Activated naive CD8-positive, alpha-beta T cell (primary cell): Measurements from ENCODE around the gene SEZ6L2.
A peak's percentile ranks its signal among the peaks of the same experiment; 100 is the strongest.
"Not testable (repeated sequence)": the region's sequence is repeated elsewhere in the genome, so short reads cannot be mapped to it uniquely, and the experiment has no call there.

Experiments used
- H3K27ac Mint-ChIP-seq: one replicate; pipeline ENCODE4 v1.8.0; 2021; ENCODE audit warnings: mixed read lengths
- H3K27me3 Mint-ChIP-seq: one replicate; pipeline ENCODE4 v1.8.0; 2021; ENCODE audit warnings: mixed read lengths
- H3K36me3 Mint-ChIP-seq: one replicate; pipeline ENCODE4 v1.8.0; 2021; ENCODE audit warnings: mixed read lengths
- H3K4me1 Mint-ChIP-seq: one replicate; pipeline ENCODE4 v1.8.0; 2021; ENCODE audit warnings: low read depth, mixed read lengths
- H3K4me3 Mint-ChIP-seq: one replicate; pipeline ENCODE4 v1.8.0; 2021; ENCODE audit warnings: mild to moderate bottlenecking, mixed read lengths
- H3K9me3 Mint-ChIP-seq: one replicate; pipeline ENCODE4 v1.8.0; 2021; ENCODE audit warnings: low read depth, mixed read lengths

Gene SEZ6L2

GRCh38 chr16:29837841-29838240, 61.5 kb downstream of the SEZ6L2 start:
- H3K4me1 Mint-ChIP-seq, result peaks cover 2% of the 10 kb centered on the region
- H3K27me3 Mint-ChIP-seq, result no peaks in the 10 kb centered on the region
- no peaks in the 10 kb centered on the region for H3K36me3 Mint-ChIP-seq
- no peak overlapping the region for H3K27ac Mint-ChIP-seq
- no peaks in the 10 kb centered on the region for H3K9me3 Mint-ChIP-seq
- H3K4me3 Mint-ChIP-seq, result no peak overlapping the region

- H3K27ac Mint-ChIP-seq, result no peak overlapping the region
- H3K4me1 Mint-ChIP-seq, result peaks cover 6% of the 10 kb centered on the region
- H3K9me3 Mint-ChIP-seq, result no peaks in the 10 kb centered on the region
- no peak overlapping the region for H3K4me3 Mint-ChIP-seq
- H3K36me3 Mint-ChIP-seq, result peaks cover 3% of the 10 kb centered on the region
- H3K27me3 Mint-ChIP-seq, result no peaks in the 10 kb centered on the region
Measured at GRCh38 chr16:29836623-29837022, 62.7 kb downstream of the SEZ6L2 start.

- H3K4me1 Mint-ChIP-seq, result peaks cover 6% of the 10 kb centered on the region
- peak overlapping the region; percentile 34 for H3K27ac Mint-ChIP-seq
- H3K36me3 Mint-ChIP-seq, result peaks cover 3% of the 10 kb centered on the region
- H3K9me3 Mint-ChIP-seq, result no peaks in the 10 kb centered on the region
- no peaks in the 10 kb centered on the region for H3K27me3 Mint-ChIP-seq
- H3K4me3 Mint-ChIP-seq, result no peak overlapping the region
Measured at GRCh38 chr16:29835926-29836325, 63.4 kb downstream of the SEZ6L2 start.

- Mint-ChIP-seq H3K4me3 (no peak overlapping the region), H3K4me1 (peaks cover 18% of the 10 kb centered on the region), H3K36me3 (peaks cover 3% of the 10 kb centered on the region), H3K27me3 (no peaks in the 10 kb centered on the region), H3K9me3 (no peaks in the 10 kb centered on the region), H3K27ac (peak overlapping the region; percentile 41)
Measured at GRCh38 chr16:29834079-29834478, 65.3 kb downstream of the SEZ6L2 start.

- not testable (repeated sequence) for H3K4me3 Mint-ChIP-seq, H3K27ac Mint-ChIP-seq, H3K27me3 Mint-ChIP-seq, H3K36me3 Mint-ChIP-seq, H3K9me3 Mint-ChIP-seq
- H3K4me1 Mint-ChIP-seq, result peaks cover 24% of the 10 kb centered on the region
Measured at GRCh38 chr16:29833219-29833618, 66.1 kb downstream of the SEZ6L2 start.

- Mint-ChIP-seq H3K4me1 (peaks cover 37% of the 10 kb centered on the region), H3K36me3 (peaks cover 3% of the 10 kb centered on the region), H3K27ac (no peak overlapping the region), H3K27me3 (no peaks in the 10 kb centered on the region), H3K9me3 (no peaks in the 10 kb centered on the region), H3K4me3 (no peak overlapping the region)
Measured at GRCh38 chr16:29831490-29831889, 67.9 kb downstream of the SEZ6L2 start.

- no peaks in the 10 kb centered on the region for H3K9me3 Mint-ChIP-seq
- no peaks in the 10 kb centered on the region for H3K27me3 Mint-ChIP-seq
- H3K4me1 Mint-ChIP-seq, result peaks cover 44% of the 10 kb centered on the region
- no peak overlapping the region for H3K27ac Mint-ChIP-seq
- H3K4me3 Mint-ChIP-seq, result no peak overlapping the region
- peaks cover 3% of the 10 kb centered on the region for H3K36me3 Mint-ChIP-seq
Measured at GRCh38 chr16:29830774-29831173, 68.6 kb downstream of the SEZ6L2 start.

- H3K36me3 Mint-ChIP-seq, result no peaks in the 10 kb centered on the region
- H3K4me3 Mint-ChIP-seq, result peak overlapping the region; percentile 79
- H3K27me3 Mint-ChIP-seq, result no peaks in the 10 kb centered on the region
- no peaks in the 10 kb centered on the region for H3K9me3 Mint-ChIP-seq
- H3K27ac Mint-ChIP-seq, result peak overlapping the region; percentile 94
- peaks cover 72% of the 10 kb centered on the region for H3K4me1 Mint-ChIP-seq
Measured at GRCh38 chr16:29826342-29826695, 73.0 kb downstream of the SEZ6L2 start.

- peak overlapping the region; percentile 64 for H3K4me3 Mint-ChIP-seq
- H3K4me1 Mint-ChIP-seq, result peaks cover 75% of the 10 kb centered on the region
- no peaks in the 10 kb centered on the region for H3K36me3 Mint-ChIP-seq
- H3K27me3 Mint-ChIP-seq, result no peaks in the 10 kb centered on the region
- H3K27ac Mint-ChIP-seq, result peak overlapping the region; percentile 88
- H3K9me3 Mint-ChIP-seq, result no peaks in the 10 kb centered on the region
Measured at GRCh38 chr16:29825145-29826044, 74.0 kb downstream of the SEZ6L2 start.

GRCh38 chr16:29824589-29825144, 74.7 kb downstream of the SEZ6L2 start:
- Mint-ChIP-seq H3K9me3 (no peaks in the 10 kb centered on the region), H3K4me3 (peak overlapping the region; percentile 64), H3K27me3 (no peaks in the 10 kb centered on the region), H3K36me3 (no peaks in the 10 kb centered on the region), H3K27ac (peak overlapping the region; percentile 88), H3K4me1 (peaks cover 77% of the 10 kb centered on the region)

GRCh38 chr16:29821643-29822115, 77.7 kb downstream of the SEZ6L2 start:
- Mint-ChIP-seq H3K4me3 (peak overlapping the region; percentile 95), H3K36me3 (peaks cover 5% of the 10 kb centered on the region), H3K9me3 (no peaks in the 10 kb centered on the region), H3K27ac (peak overlapping the region; percentile 91), H3K4me1 (peaks cover 76% of the 10 kb centered on the region), H3K27me3 (no peaks in the 10 kb centered on the region)
